ENCODE results near the gene TGFBR3. TPM values are rescaled to one million over a fixed set of nuclear protein-coding genes. Genes with fewer than 3 reads are reported as not detected.

The TGFBR3 gene
- total RNA-seq, 1 experiment from 2014 or later, result 14.5 TPM

- intact Hi-C loops (cut with micrococcal nuclease; ENCODE audit: unreplicated experiment), result no loop called here
These were observed 8.2 kb upstream of the TGFBR3 start for GRCh38 chr1:91894036-91894761.

GRCh38 chr1:91891969-91892368 lies 6.0 kb upstream of the TGFBR3 start:
- H3K4me3 ChIP-seq (ENCODE audit: low read depth in 2 of 2, low read length in 2 of 2), result no peak overlapping the region
- in situ Hi-C loops (cut with HindIII; ENCODE audit: low pct_unique_long_range_greater_than_20kb, low sequenced_read_pairs), result no loop called here
- no TSS peak for BruUV-seq (replicated peaks)
- POLR2A ChIA-PET, result no interaction called here
- DNase-seq (ENCODE audit: low read depth, low spot score) (no peak), ATAC-seq (no peak)
- CTCF ChIA-PET, result no interaction called here
- H3K4me1 ChIP-seq (ENCODE audit: control insufficient read depth, insufficient read depth, low read length), result peaks cover 4% of the 10 kb centered on the region; the same call in 1 of the 2 replicates
- no peak for TF ChIP-seq POLR2AphosphoS5 (IDR thresholded peaks at IDR 0.05; ENCODE audit: low read depth, low read length)
- TF ChIP-seq REST (IDR thresholded peaks at IDR 0.05; ENCODE audit: insufficient read depth in 1 of 2, low read depth in 2 of 2, low read length in 1 of 2), result no peak
- no peak for TF ChIP-seq SIN3A (IDR thresholded peaks at IDR 0.05; ENCODE audit: borderline replicate concordance, insufficient read depth, low read depth, low read length)
- no peak for TF ChIP-seq TCF7L2 (IDR thresholded peaks at IDR 0.05; ENCODE audit: low read depth, low read length)
- TF ChIP-seq CTCF (IDR thresholded peaks at IDR 0.05), result no peak
- no peak overlapping the region for H3K27ac ChIP-seq (ENCODE audit: low read length)
- H3K36me3 ChIP-seq (ENCODE audit: control insufficient read depth, insufficient read depth, low read length), result no peaks in the 10 kb centered on the region
- no peaks in the 10 kb centered on the region for H3K27me3 ChIP-seq (ENCODE audit: control insufficient read depth, insufficient read depth, low read length)
- intact Hi-C loops (cut with micrococcal nuclease; ENCODE audit: unreplicated experiment), result no loop called here
- no peaks in the 10 kb centered on the region for H3K9me3 ChIP-seq (ENCODE audit: control insufficient read depth, insufficient read depth, low read depth, low read length)

More at GRCh38 chr1:91894036-91894761, 8.2 kb upstream of the TGFBR3 start:
- no peaks in the 10 kb centered on the region for H3K27me3 ChIP-seq (ENCODE audit: control insufficient read depth, insufficient read depth, low read length)
- BruUV-seq (replicated peaks), result no TSS peak
- CTCF ChIA-PET, result no interaction called here
- POLR2A ChIA-PET, result no interaction called here
- no peaks in the 10 kb centered on the region for H3K36me3 ChIP-seq (ENCODE audit: control insufficient read depth, insufficient read depth, low read length)
- in situ Hi-C loops (cut with HindIII; ENCODE audit: low pct_unique_long_range_greater_than_20kb, low sequenced_read_pairs), result no loop called here
- H3K27ac ChIP-seq (ENCODE audit: low read length), result no peak overlapping the region
- H3K4me1 ChIP-seq (ENCODE audit: control insufficient read depth, insufficient read depth, low read length), result peaks cover 4% of the 10 kb centered on the region; the same call in 1 of the 2 replicates
- TF ChIP-seq POLR2AphosphoS5 (IDR thresholded peaks at IDR 0.05; ENCODE audit: low read depth, low read length) (no peak), TCF7L2 (IDR thresholded peaks at IDR 0.05; ENCODE audit: low read depth, low read length) (no peak), SIN3A (IDR thresholded peaks at IDR 0.05; ENCODE audit: borderline replicate concordance, insufficient read depth, low read depth, low read length) (no peak), REST (IDR thresholded peaks at IDR 0.05; ENCODE audit: insufficient read depth in 1 of 2, low read depth in 2 of 2, low read length in 1 of 2) (no peak), CTCF (IDR thresholded peaks at IDR 0.05) (no peak)
- DNase-seq (ENCODE audit: low read depth, low spot score) (no peak), ATAC-seq (no peak)
- no peaks in the 10 kb centered on the region for H3K9me3 ChIP-seq (ENCODE audit: control insufficient read depth, insufficient read depth, low read depth, low read length)
- no peak overlapping the region for H3K4me3 ChIP-seq (ENCODE audit: low read depth in 2 of 2, low read length in 2 of 2)

Measured in Panc1 (cell line).